A673 (cell line): Measurements from ENCODE around the gene RNMT. TPM values are rescaled to one million over a fixed set of nuclear protein-coding genes. Genes with fewer than 3 reads are reported as not detected.

Experiments
- BruUV-seq: library from RNA; stranded (reverse); fragments of 400-500 nt; replicated peaks from 2 replicates; lab custom pipeline; 2021; lab: Mats Ljungman, UMichigan
- CTCF ChIA-PET: fragments of 300-600 bp; sonication (Branson Sonifier 250); formaldehyde crosslinking; loops from one replicate; lab custom pipeline; 2022; ENCODE audit warnings: antibody characterized with exemption; lab: Charles Lee
- POLR2A ChIA-PET: fragments of 300-600 bp; sonication (Branson Sonifier 250); formaldehyde crosslinking; loops from one replicate; lab custom pipeline; 2022; ENCODE audit warnings: antibody characterized with exemption; ENCODE audit not compliant: low non-redundant PET; lab: Charles Lee
- DNase-seq: peaks from one replicate; pipeline ENCODE4 v3.0.0-alpha.2; 2015; ENCODE audit warnings: low spot score
- H3K27ac ChIP-seq: fragments of 200-600 bp; sonication (generic); 2 replicates; pipeline ENCODE4 v1.5.1; 2016; ENCODE audit warnings: mixed run types, low read depth, mild to moderate bottlenecking, mixed read lengths, antibody characterized with exemption, low read length; ENCODE audit not compliant: poor library complexity, severe bottlenecking
- H3K27me3 ChIP-seq: fragments of 200-600 bp; sonication (generic); replicated peaks from 2 replicates; pipeline ENCODE4 v1.6.1; 2017; ENCODE audit warnings: mixed run types, low read depth, mild to moderate bottlenecking, mixed read lengths, antibody characterized with exemption, low read length; ENCODE audit not compliant: insufficient read depth, poor library complexity
- H3K36me3 ChIP-seq: fragments of 200-600 bp; sonication (generic); 2 replicates; pipeline ENCODE4 v1.6.1; 2016; ENCODE audit warnings: mixed run types, mild to moderate bottlenecking, mixed read lengths, antibody characterized with exemption, low read length; ENCODE audit not compliant: insufficient read depth, poor library complexity, severe bottlenecking
- H3K4me1 ChIP-seq: fragments of 200-600 bp; sonication (generic); 2 replicates; pipeline ENCODE4 v1.6.1; 2017; ENCODE audit warnings: mixed run types, mild to moderate bottlenecking, mixed read lengths, antibody characterized with exemption, low read length; ENCODE audit not compliant: insufficient read depth, poor library complexity, severe bottlenecking
- H3K4me3 ChIP-seq: fragments of 200-600 bp; sonication (generic); 2 replicates; pipeline ENCODE4 v1.5.1; 2016; ENCODE audit warnings: low read depth, mixed run types, mild to moderate bottlenecking, mixed read lengths, low read length; ENCODE audit not compliant: poor library complexity, severe bottlenecking
- H3K9me3 ChIP-seq: fragments of 200-600 bp; sonication (generic); 2 replicates; pipeline ENCODE4 v1.6.1; 2016; ENCODE audit warnings: mixed run types, low read depth, mild to moderate bottlenecking, mixed read lengths, antibody characterized with exemption, low read length; ENCODE audit not compliant: poor library complexity, severe bottlenecking
- CTCF ChIP-seq: fragments of 300-800, 200-600 bp; sonication (generic); conservative IDR thresholded peaks from 2 replicates; pipeline ENCODE4 v1.5.1; 2017; ENCODE audit warnings: low read depth, mild to moderate bottlenecking, antibody characterized with exemption, low read length, moderate library complexity, mixed read lengths
- EZH2 ChIP-seq: fragments of 200-600 bp; sonication (generic); IDR thresholded peaks from 2 replicates; pipeline ENCODE4 v1.6.1; 2017; ENCODE audit warnings: borderline replicate concordance, low read depth, mild to moderate bottlenecking, mixed read lengths, antibody characterized with exemption, low read length; ENCODE audit not compliant: poor library complexity, severe bottlenecking
- intact Hi-C: fragments of 100-400 bp; cut with micrococcal nuclease; formaldehyde crosslinking; loops from one replicate; pipeline ENCODE4 v1.10.0; 2022; ENCODE audit not compliant: unreplicated experiment
- total RNA-seq: library from RNA; stranded (reverse); gene quantifications from 2 replicates; pipeline ENCODE4 v1.2.3, GENCODE V29; 2021

Gene RNMT
- total RNA-seq, 1 experiment from 2014 or later: 31.4 TPM

GRCh38 chr18:13725566-13726231 lies 774 bp upstream of the RNMT start:
- no peaks in the 10 kb centered on the region for H3K9me3 ChIP-seq
- intact Hi-C loops: loop anchor here (1.0 kb wide), 1 partner anchor 11 kb away; no protein-coding TSS in a partner anchor
- BruUV-seq: TSS peak; percentile 53
- TF ChIP-seq CTCF (no peak), EZH2 (no peak)
- CTCF ChIA-PET: no interaction called here
- POLR2A ChIA-PET: no interaction called here
- DNase-seq: no peak
- no peaks in the 10 kb centered on the region for H3K4me1 ChIP-seq
- peak overlapping the region; percentile 95 for H3K27ac ChIP-seq
- H3K36me3 ChIP-seq: no peaks in the 10 kb centered on the region
- H3K4me3 ChIP-seq: peak overlapping the region; percentile 89
- no peaks in the 10 kb centered on the region for H3K27me3 ChIP-seq

GRCh38 chr18:13726972-13727331 lies 479 bp downstream of the RNMT start:
- Histone ChIP-seq H3K36me3 (no peaks in the 10 kb centered on the region), H3K4me1 (no peaks in the 10 kb centered on the region), H3K27me3 (no peaks in the 10 kb centered on the region), H3K27ac (peak overlapping the region; percentile 95), H3K9me3 (no peaks in the 10 kb centered on the region), H3K4me3 (peak overlapping the region; percentile 89)
- intact Hi-C loops: loop anchor here (1.0 kb wide), 1 partner anchor 13 kb away; no protein-coding TSS in a partner anchor
- CTCF ChIA-PET: no interaction called here
- no TSS peak for BruUV-seq
- DNase-seq: peak; percentile 34
- TF ChIP-seq EZH2 (no peak), CTCF (no peak)
- POLR2A ChIA-PET: no interaction called here

- no peak for TF ChIP-seq CTCF
- TF ChIP-seq EZH2: no peak
- CTCF ChIA-PET: no interaction called here
- intact Hi-C loops: no loop called here
- Histone ChIP-seq H3K4me1 (no peaks in the 10 kb centered on the region), H3K27ac (no peak overlapping the region), H3K27me3 (no peaks in the 10 kb centered on the region), H3K4me3 (no peak overlapping the region), H3K9me3 (no peaks in the 10 kb centered on the region), H3K36me3 (peaks cover 17% of the 10 kb centered on the region)
- DNase-seq: no peak
- BruUV-seq: no TSS peak
- POLR2A ChIA-PET: no interaction called here
Observed at GRCh38 chr18:13730481-13730880, 4.0 kb downstream of the RNMT start.
